Activated T-cell treated with anti-CD3 and anti-CD28 coated beads, Interleukin-2, amount 50 U/mL, for 48 hours (primary cell): ENCODE data around the gene HP.

Source experiments
- DNase-seq, 2 experiments: peaks; one replicate each; pipeline ENCODE4 v3.0.0-alpha.2; 2020

HP gene

DNA sequence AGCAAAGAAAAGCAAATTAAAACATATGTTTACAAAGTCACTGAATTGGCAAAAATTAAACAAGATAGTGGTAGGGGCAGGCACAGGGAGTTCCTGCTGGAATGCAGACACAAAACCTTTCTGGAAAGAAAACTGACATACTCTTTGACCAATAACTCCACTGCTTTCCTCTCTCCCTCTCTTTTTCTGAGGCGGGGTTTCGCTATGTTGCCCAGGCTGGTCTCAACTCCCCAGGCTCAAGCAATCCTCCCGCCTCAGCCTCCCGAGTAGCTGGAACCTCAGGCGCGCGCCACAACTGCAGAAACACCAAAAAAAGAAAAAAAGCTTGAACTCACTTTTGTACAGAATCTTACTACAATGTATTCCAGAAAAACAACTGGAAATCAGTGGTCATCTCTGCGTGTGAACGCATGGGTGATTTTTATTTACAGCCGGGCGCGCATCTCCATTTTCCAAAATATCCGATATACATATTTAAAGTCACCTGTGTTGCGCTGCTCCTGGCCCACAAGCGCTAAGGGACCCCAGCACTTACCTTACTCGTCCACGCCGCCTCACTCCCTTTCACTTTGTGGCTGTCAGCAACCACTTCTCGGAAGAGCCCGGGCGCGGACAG is 38.6 kb downstream of the HP start:
- peak in 1 of 2 experiments; percentile 25 for DNase-seq

- peak; percentile 89 to 91 for DNase-seq
Measured at GRCh38 chr16:72093448-72094265, 39.4 kb downstream of the HP start, which contains the start of the genes DHX38 and TXNL4B. Gene DHX38 (plus strand): TSS chr16:72093847. CDS start chr16:72096158, 2,311 bp downstream. Gene TXNL4B (minus strand): TSS chr16:72093620. CDS start chr16:72090749, 2,871 bp downstream.

DNA sequence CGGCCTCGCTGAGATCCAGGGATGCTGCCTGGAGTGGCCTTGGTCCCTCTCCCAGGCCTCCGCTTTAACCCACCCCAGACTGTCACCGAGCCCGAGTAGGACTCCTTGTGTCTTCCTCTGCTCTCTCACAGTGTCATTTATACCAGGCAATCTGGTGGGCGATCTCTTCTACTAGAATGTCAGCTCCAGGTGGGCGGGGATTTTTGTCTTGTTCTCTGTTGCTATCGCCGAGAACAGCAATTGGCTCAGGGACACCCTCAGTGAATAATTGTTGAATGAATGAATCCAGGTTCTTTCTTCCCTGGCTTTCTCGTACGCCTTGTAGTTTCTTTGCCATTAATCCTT is 39.9 kb downstream of the HP start:
- peak in 1 of 2 experiments; percentile 56 for DNase-seq

DNA sequence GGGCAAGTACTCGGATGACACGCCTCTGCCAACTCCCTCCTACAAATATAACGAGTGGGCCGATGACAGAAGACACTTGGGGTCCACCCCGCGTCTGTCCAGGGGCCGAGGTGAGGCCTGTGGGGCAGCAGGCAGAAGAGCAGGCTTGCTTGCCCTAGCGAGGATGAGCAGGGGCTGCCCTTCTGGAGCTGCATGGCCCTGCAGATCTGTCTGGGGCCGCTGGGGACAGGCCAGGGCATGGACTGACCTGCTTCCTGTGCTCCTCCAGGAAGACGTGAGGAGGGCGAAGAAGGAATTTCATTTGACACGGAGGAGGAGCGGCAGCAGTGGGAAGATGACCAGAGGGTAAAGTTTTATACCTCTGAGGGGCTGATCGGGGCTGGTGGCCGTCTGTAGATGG is 44.6 kb downstream of the HP start:
- DNase-seq = no peak

DNA sequence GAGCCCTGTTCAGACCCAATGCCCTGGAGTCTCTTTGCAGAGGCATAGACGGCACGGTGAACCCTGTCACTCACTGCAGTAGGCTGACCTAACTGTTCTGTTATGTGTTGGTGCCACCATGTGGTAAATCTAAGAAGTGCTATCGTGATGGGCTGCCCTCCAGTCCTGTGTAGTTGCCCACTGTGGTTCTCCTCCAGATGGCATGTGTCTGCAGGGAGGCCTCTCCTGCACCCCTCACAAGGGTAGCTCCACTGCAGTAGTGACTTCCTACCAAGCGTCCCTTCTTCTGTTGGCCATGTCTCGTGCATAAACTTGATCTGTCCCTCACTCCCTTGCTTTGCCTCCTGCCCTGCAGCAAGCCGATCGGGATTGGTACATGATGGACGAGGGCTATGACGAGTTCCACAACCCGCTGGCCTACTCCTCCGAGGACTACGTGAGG is 45.1 kb downstream of the HP start:
- peak; percentile 48 to 62 for DNase-seq

- no peak for DNase-seq
Measured at GRCh38 chr16:72101195-72101594, 46.9 kb downstream of the HP start.

GRCh38 chr16:72104905-72105304 is 50.6 kb downstream of the HP start:
- no peak for DNase-seq

- DNase-seq = no peak
Measured at GRCh38 chr16:72105978-72106377, 51.7 kb downstream of the HP start.

DNA sequence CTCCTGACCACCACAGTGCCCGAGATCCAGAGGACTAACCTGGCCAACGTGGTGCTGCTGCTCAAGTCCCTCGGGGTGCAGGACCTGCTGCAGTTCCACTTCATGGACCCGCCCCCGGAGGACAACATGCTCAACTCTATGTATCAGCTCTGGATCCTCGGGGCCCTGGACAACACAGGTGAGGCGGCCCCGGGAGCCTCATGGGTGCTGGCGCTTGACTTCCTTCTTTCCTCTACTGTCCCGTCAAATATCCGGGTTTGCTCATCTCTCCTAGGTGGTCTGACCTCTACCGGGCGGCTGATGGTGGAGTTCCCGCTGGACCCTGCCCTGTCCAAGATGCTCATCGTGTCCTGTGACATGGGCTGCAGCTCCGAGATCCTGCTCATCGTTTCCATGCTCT is 53.1 kb downstream of the HP start:
- DNase-seq = no peak

GRCh38 chr16:72108353-72109102 is 54.2 kb downstream of the HP start:
- no peak for DNase-seq

- DNase-seq = no peak
Measured at GRCh38 chr16:72109300-72109699, 55.0 kb downstream of the HP start.

DNA sequence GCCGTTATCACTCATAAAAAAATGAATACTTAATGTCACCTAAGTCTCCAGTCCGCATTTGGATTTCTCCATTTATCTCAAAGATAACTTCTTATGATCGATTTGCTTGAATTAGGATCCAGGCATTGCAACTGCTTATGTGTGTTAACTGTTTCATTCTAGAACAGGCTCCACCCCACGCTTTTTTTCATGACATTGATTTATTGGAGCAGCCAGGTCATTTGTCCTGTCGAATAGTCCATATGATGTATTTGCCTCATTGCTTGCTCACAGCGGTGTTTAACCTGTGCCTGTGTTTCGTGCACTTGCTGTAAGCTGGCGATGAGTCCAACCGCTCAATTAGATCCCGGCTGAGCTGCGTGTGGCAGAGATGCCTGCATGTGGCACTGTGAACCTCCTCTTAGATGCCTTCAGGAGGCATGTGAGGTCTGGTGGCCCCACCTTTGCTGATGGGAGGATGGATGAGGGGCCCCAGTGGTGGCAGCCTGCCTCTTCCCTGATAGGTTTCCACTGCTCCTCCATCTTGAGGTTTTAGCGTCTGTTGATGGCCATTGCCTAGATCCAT is 55.7 kb downstream of the HP start:
- DNase-seq = no peak
